ENCODE measurements around the gene SPHKAP.

SPHKAP gene

GRCh38 chr2:228065686-228066085 is 115.8 kb downstream of the SPHKAP start:
- H3K27me3 ChIP-seq (ENCODE audit: insufficient read depth, low read length) = peaks cover 22% of the 10 kb centered on the region

GRCh38 chr2:228064796-228065315 is 116.6 kb downstream of the SPHKAP start:
- Histone ChIP-seq H3K4me3 (ENCODE audit: low read depth, low read length) (no peak overlapping the region), H3K79me2 (ENCODE audit: control insufficient read depth, insufficient read depth, low read length, unreplicated experiment) (no peaks in the 10 kb centered on the region), H3K27me3 (ENCODE audit: insufficient read depth, low read length) (peaks cover 26% of the 10 kb centered on the region), H3K36me3 (ENCODE audit: insufficient read depth, low read length) (no peaks in the 10 kb centered on the region), H3K27ac (ENCODE audit: low read depth, low read length) (no peak overlapping the region), H2AFZ (ENCODE audit: low read length, unreplicated experiment) (no peak overlapping the region), H3K4me1 (ENCODE audit: control insufficient read depth, insufficient read depth, low read length, unreplicated experiment) (no peaks in the 10 kb centered on the region)

More at GRCh38 chr2:228065686-228066085, 115.8 kb downstream of the SPHKAP start:
- Histone ChIP-seq H3K79me2 (ENCODE audit: control insufficient read depth, insufficient read depth, low read length, unreplicated experiment) (no peaks in the 10 kb centered on the region), H3K36me3 (ENCODE audit: insufficient read depth, low read length) (no peaks in the 10 kb centered on the region), H3K4me1 (ENCODE audit: control insufficient read depth, insufficient read depth, low read length, unreplicated experiment) (no peaks in the 10 kb centered on the region), H3K4me3 (ENCODE audit: low read depth, low read length) (no peak overlapping the region), H2AFZ (ENCODE audit: low read length, unreplicated experiment) (no peak overlapping the region), H3K27ac (ENCODE audit: low read depth, low read length) (no peak overlapping the region)

DNA sequence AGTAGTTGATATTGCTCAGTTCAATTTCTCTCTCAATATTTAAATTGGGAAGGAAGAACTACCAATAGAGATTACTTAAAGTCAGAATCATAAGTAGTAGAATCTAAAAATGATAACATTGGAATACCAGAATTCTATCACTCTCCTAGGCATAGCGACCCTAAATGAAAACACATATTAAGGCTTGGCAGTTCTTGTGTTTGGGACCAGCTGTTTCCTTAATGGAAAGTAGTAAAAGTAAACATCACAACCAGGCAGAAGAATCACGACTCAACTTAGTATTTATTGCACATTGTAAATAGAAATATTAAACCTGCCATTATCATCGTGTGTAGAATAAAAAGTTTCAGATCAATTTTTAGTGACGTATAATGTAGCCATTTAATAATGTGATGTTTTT is 117.5 kb downstream of the SPHKAP start:
- H3K4me1 ChIP-seq (ENCODE audit: control insufficient read depth, insufficient read depth, low read length, unreplicated experiment) = no peaks in the 10 kb centered on the region
- H3K27me3 ChIP-seq (ENCODE audit: insufficient read depth, low read length) = peaks cover 34% of the 10 kb centered on the region
- no peaks in the 10 kb centered on the region for H3K79me2 ChIP-seq (ENCODE audit: control insufficient read depth, insufficient read depth, low read length, unreplicated experiment)
- no peak overlapping the region for H2AFZ ChIP-seq (ENCODE audit: low read length, unreplicated experiment)
- H3K4me3 ChIP-seq (ENCODE audit: low read depth, low read length) = no peak overlapping the region
- no peaks in the 10 kb centered on the region for H3K36me3 ChIP-seq (ENCODE audit: insufficient read depth, low read length)
- no peak overlapping the region for H3K27ac ChIP-seq (ENCODE audit: low read depth, low read length)

DNA sequence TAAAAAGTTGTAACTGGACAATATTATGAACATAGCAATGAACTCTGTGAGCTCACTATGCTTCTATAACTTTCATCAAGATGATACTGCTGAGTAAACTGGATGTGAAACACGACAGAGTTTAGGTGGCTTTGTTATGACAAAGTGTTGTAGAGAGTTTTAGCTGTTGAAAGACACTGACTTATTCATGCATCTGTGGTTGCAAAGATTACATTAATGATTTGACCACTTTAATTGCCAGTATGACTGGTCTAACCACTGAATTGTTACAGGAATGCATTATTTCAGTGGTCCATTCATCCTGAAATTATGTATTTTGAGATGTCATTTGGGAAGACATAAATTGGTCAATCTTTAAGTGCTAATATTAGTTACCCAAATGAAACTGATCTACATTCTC is 117.9 kb downstream of the SPHKAP start:
- no peaks in the 10 kb centered on the region for H3K79me2 ChIP-seq (ENCODE audit: control insufficient read depth, insufficient read depth, low read length, unreplicated experiment)
- H3K4me1 ChIP-seq (ENCODE audit: control insufficient read depth, insufficient read depth, low read length, unreplicated experiment) = no peaks in the 10 kb centered on the region
- no peak overlapping the region for H2AFZ ChIP-seq (ENCODE audit: low read length, unreplicated experiment)
- H3K4me3 ChIP-seq (ENCODE audit: low read depth, low read length) = no peak overlapping the region
- H3K36me3 ChIP-seq (ENCODE audit: insufficient read depth, low read length) = no peaks in the 10 kb centered on the region
- H3K27me3 ChIP-seq (ENCODE audit: insufficient read depth, low read length) = peaks cover 35% of the 10 kb centered on the region
- H3K27ac ChIP-seq (ENCODE audit: low read depth, low read length) = no peak overlapping the region

DNA sequence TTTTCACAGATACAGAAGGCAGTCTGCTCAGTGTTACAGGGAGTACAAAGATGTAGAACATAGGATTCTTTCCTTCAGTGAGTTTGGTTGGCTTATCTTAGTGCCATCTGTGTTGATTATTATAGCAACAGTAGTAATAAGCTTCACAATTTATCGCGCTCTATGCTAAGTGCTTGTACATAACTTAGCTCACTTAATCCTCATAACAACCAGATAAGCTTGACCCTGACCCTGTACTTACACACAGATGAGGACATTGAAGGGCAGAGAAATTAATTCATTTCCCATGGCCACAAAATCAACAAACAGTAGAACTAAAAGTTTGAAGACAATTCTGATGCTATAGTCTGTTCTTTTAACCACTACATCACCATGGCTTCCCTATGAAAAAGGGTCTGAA is 121.8 kb downstream of the SPHKAP start:
- Histone ChIP-seq H3K79me2 (ENCODE audit: control insufficient read depth, insufficient read depth, low read length, unreplicated experiment) (no peaks in the 10 kb centered on the region), H3K27ac (ENCODE audit: low read depth, low read length) (no peak overlapping the region), H3K27me3 (ENCODE audit: insufficient read depth, low read length) (peaks cover 19% of the 10 kb centered on the region), H3K4me3 (ENCODE audit: low read depth, low read length) (no peak overlapping the region), H2AFZ (ENCODE audit: low read length, unreplicated experiment) (no peak overlapping the region), H3K4me1 (ENCODE audit: control insufficient read depth, insufficient read depth, low read length, unreplicated experiment) (no peaks in the 10 kb centered on the region), H3K36me3 (ENCODE audit: insufficient read depth, low read length) (no peaks in the 10 kb centered on the region)

DNA sequence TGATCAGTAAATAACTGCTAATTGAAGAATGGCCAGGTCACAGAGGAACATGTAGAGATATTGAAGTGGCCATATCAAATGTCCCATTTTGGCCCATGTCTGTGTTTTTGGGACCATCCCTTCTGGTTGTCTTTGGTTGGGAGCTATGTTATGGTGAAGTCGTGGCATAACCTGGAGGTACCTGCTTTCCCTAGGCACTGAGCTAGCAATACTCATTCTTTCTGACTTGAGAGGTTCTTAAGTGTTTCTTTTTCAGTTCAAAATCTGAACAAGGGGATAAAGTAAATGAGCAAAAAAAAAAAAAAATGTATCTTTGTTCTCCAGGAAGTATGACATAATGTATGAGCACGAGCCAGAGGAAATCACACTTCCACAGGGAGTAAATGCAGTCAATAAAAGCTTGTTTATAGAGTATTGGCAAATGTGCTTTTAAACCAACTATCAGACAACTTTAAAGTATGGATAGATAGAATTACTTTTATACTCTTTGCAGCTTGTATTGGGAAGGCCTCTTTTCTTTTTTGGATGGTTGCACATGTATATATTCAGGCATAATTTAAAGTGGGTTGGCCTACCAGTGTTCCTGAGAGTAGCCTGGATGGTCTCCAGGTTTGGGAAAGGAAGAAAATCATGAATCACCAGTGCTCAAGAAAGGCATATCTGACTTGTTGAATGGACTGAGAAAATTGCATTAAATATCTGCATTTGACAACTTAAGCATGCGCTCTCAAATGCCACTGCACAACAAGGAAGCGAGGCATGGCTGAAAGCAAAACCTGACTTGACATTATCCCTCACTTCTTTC is 125.0 kb downstream of the SPHKAP start:
- H2AFZ ChIP-seq (ENCODE audit: low read length, unreplicated experiment) = no peak overlapping the region
- no peak overlapping the region for H3K4me3 ChIP-seq (ENCODE audit: low read depth, low read length)
- no peaks in the 10 kb centered on the region for H3K36me3 ChIP-seq (ENCODE audit: insufficient read depth, low read length)
- peaks cover 13% of the 10 kb centered on the region; the same call in 1 of the 2 replicates for H3K27me3 ChIP-seq (ENCODE audit: insufficient read depth, low read length)
- H3K79me2 ChIP-seq (ENCODE audit: control insufficient read depth, insufficient read depth, low read length, unreplicated experiment) = no peaks in the 10 kb centered on the region
- H3K4me1 ChIP-seq (ENCODE audit: control insufficient read depth, insufficient read depth, low read length, unreplicated experiment) = no peaks in the 10 kb centered on the region
- no peak overlapping the region for H3K27ac ChIP-seq (ENCODE audit: low read depth, low read length)

- H2AFZ ChIP-seq (ENCODE audit: low read length, unreplicated experiment) = no peak overlapping the region
- no peak overlapping the region for H3K4me3 ChIP-seq (ENCODE audit: low read depth, low read length)
- no peak overlapping the region for H3K27ac ChIP-seq (ENCODE audit: low read depth, low read length)
- H3K27me3 ChIP-seq (ENCODE audit: insufficient read depth, low read length) = no peaks in the 10 kb centered on the region
- H3K79me2 ChIP-seq (ENCODE audit: control insufficient read depth, insufficient read depth, low read length, unreplicated experiment) = no peaks in the 10 kb centered on the region
- H3K36me3 ChIP-seq (ENCODE audit: insufficient read depth, low read length) = no peaks in the 10 kb centered on the region
- no peaks in the 10 kb centered on the region for H3K4me1 ChIP-seq (ENCODE audit: control insufficient read depth, insufficient read depth, low read length, unreplicated experiment)
These were observed 132.5 kb downstream of the SPHKAP start for GRCh38 chr2:228048838-228049490.

DNA sequence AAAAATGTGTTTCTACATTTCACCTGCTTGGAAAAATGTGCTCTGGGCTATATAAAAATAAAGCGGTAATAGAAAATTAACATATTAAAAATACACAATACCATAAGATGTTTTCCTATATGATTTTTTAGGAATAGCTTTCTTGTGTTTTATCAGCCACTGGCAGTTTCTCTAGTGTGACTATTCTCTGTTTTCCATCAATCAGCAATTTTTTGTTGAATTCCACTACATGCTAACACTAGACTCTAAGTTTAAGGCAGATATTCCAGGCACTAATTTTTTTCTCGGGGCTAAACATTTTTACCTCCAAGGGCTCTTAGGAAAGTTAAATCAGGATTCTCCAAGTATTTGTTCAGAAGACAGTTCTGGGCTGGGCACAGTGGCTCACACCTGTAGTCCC is 140.5 kb downstream of the SPHKAP start:
- Histone ChIP-seq H2AFZ (ENCODE audit: low read length, unreplicated experiment) (no peak overlapping the region), H3K4me3 (ENCODE audit: low read depth, low read length) (no peak overlapping the region), H3K4me1 (ENCODE audit: control insufficient read depth, insufficient read depth, low read length, unreplicated experiment) (no peaks in the 10 kb centered on the region), H3K79me2 (ENCODE audit: control insufficient read depth, insufficient read depth, low read length, unreplicated experiment) (no peaks in the 10 kb centered on the region), H3K27me3 (ENCODE audit: insufficient read depth, low read length) (no peaks in the 10 kb centered on the region), H3K36me3 (ENCODE audit: insufficient read depth, low read length) (no peaks in the 10 kb centered on the region), H3K27ac (ENCODE audit: low read depth, low read length) (no peak overlapping the region)

- no peak overlapping the region for H3K27ac ChIP-seq (ENCODE audit: low read depth, low read length)
These were observed 141.5 kb downstream of the SPHKAP start for GRCh38 chr2:228039752-228040534.

GRCh38 chr2:228038967-228039366 is 142.5 kb downstream of the SPHKAP start:
- Histone ChIP-seq H3K4me1 (ENCODE audit: control insufficient read depth, insufficient read depth, low read length, unreplicated experiment) (no peaks in the 10 kb centered on the region), H3K36me3 (ENCODE audit: insufficient read depth, low read length) (no peaks in the 10 kb centered on the region), H3K4me3 (ENCODE audit: low read depth, low read length) (no peak overlapping the region), H3K27me3 (ENCODE audit: insufficient read depth, low read length) (no peaks in the 10 kb centered on the region), H2AFZ (ENCODE audit: low read length, unreplicated experiment) (no peak overlapping the region), H3K27ac (ENCODE audit: low read depth, low read length) (no peak overlapping the region), H3K79me2 (ENCODE audit: control insufficient read depth, insufficient read depth, low read length, unreplicated experiment) (no peaks in the 10 kb centered on the region)

More at GRCh38 chr2:228039752-228040534, 141.5 kb downstream of the SPHKAP start:
- no peak overlapping the region for H2AFZ ChIP-seq (ENCODE audit: low read length, unreplicated experiment)
- no peaks in the 10 kb centered on the region for H3K79me2 ChIP-seq (ENCODE audit: control insufficient read depth, insufficient read depth, low read length, unreplicated experiment)
- no peak overlapping the region for H3K4me3 ChIP-seq (ENCODE audit: low read depth, low read length)
- no peaks in the 10 kb centered on the region for H3K4me1 ChIP-seq (ENCODE audit: control insufficient read depth, insufficient read depth, low read length, unreplicated experiment)
- no peaks in the 10 kb centered on the region for H3K27me3 ChIP-seq (ENCODE audit: insufficient read depth, low read length)
- no peaks in the 10 kb centered on the region for H3K36me3 ChIP-seq (ENCODE audit: insufficient read depth, low read length)

Data from ACC112 (cell line).